NCI-H510A treated with DMSO at 0.1 percent for 48 hours (cell line): Measurements from ENCODE around the gene IRX6.

Source experiments
- DNase-seq: peaks from one replicate; lab custom pipeline; 2025; lab: John Stamatoyannopoulos, UW

IRX6 gene

GRCh38 chr16:55324285-55325079, 479 bp downstream of the IRX6 start:
- peak; percentile 0 for DNase-seq

GRCh38 chr16:55325080-55325447, 1.1 kb downstream of the IRX6 start:
- DNase-seq = no peak

- DNase-seq = no peak
Observed at GRCh38 chr16:55325458-55326109, 1.6 kb downstream of the IRX6 start.

DNA sequence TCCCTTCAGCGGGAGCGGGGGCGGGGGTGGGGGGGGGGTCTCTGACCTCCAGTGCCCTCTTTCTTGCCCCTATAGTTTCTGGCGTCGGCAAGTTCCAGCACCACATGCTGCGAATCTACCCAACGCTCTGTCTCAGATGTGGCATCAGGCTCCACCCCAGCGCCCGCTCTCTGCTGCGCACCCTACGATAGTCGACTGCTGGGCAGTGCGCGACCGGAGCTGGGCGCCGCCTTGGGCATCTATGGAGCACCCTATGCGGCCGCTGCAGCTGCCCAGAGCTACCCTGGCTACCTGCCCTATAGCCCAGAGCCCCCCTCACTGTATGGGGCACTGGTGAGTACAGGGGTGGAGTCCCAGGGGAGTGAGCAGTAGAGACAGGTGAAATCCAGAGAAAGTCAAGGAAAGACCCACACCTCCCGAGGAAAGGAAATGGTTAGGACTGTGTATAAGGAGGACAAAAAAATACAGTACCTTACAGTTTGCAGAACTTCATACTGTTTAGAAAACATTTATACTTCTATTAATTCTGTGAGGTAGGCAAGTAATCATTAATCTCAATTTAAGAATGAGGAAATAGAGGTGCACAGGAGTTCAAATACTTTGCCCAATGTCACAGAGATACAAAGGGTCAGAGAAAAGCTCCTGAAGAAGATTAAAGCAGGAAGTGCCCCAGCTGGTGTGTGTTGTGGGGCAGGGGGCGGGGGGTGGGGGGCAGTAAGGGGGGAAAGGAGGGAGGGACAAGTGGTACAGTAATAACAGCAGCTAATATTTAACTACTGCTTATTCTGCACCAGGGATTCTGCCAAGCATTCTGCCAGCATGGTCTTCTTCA, 2.5 kb downstream of the IRX6 start:
- no peak for DNase-seq

GRCh38 chr16:55328611-55329569, 4.9 kb downstream of the IRX6 start:
- no peak for DNase-seq

DNA sequence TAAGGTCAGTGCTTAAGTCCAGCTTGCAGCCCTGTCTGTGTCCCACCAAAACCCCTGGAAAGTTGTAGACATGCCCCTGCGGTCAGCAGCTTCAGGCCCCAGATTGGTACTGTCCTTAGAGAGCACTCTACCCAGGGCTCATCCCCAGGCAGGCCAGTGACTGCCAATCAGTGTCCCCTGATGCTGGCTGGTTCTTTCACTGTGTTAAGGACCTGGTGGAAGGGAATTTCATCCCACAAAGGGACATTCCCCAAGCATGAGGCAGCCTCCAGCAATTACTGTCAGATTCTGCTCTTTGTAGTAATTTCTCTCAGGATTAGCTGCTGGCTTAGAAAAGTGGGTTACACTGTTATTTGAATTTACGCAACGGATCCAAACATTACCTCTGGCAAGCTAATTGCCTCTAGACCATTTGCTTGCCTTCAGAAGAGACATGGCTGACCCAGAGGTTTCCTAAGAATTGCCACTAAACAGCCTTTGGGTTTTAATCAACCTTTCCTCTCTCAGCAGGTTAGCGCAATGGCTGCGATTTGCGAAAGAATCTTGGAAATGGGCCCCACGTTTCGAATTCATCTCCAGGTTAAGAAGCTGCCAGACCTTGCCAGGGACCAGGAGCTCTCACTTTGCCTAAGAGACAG, 5.9 kb downstream of the IRX6 start:
- DNase-seq = no peak

- no peak for DNase-seq
Observed at GRCh38 chr16:55330781-55331647, 7.0 kb downstream of the IRX6 start.

DNA sequence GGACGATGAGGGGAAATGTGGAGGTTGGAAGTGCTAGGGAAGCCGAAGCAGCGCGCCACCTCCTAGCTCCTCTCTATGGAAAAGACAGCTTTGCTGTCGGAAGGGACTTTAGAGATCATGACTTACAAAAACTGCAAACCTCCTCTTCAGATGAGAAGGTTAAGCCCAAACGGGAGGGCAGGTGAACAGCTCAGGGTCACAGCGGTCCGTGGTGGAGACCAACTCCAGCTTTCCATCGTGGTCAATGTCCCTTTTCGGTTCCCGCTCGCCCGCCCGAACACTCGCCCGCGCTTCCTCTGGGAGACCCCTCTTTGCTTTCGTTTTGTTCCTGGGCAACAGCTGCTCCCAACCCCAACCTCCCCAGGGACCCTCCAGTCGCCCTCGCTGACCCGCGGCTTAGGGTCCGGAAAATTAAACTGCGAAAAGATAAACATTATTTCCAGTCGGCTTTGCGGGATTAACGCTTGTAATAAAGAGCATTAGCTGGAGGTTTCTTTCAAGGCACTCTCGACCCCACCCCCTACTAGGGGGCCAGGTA, 7.7 kb downstream of the IRX6 start:
- DNase-seq = no peak

GRCh38 chr16:55333684-55334083, 9.7 kb downstream of the IRX6 start:
- DNase-seq = no peak

DNA sequence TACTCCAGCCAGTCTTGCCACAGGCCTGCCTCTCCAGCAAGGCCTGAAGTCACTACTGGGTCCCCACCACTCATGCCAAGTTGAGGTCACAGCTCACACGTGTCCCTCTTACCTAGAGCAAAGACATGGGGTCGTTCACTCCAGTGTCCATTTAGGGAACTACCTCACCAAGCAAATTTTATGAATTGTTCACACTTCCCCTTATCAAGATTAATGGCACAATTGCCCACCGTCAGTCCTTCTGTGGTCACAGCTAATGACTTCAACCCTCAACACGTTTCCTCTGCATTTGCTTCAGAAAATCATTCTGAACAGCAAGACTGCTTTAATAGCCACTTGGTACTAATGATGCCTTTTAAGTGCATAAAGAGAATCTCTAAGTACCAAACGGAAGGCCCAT, 14.6 kb downstream of the IRX6 start:
- no peak for DNase-seq

- no peak for DNase-seq
Observed at GRCh38 chr16:55340445-55340844, 16.4 kb downstream of the IRX6 start.

DNA sequence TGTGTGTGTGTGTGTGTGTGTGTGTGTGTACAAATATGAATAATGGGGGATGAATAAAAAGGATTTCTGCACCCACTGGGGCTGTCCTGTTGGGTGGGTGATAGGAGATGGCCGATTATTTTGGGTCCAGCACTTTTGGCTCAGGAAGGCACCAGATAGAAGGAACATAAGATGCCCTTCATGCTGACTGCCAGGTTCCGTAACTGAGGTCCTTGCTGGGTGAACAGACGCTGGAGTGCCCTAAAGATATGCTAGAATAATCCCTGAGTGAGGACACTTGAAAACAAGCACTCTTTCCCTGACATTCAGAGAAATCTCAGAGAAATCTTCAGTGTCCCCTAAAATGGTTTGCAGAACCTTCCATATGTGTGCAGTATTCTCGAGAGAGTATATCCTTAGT, 17.7 kb downstream of the IRX6 start:
- no peak for DNase-seq

DNA sequence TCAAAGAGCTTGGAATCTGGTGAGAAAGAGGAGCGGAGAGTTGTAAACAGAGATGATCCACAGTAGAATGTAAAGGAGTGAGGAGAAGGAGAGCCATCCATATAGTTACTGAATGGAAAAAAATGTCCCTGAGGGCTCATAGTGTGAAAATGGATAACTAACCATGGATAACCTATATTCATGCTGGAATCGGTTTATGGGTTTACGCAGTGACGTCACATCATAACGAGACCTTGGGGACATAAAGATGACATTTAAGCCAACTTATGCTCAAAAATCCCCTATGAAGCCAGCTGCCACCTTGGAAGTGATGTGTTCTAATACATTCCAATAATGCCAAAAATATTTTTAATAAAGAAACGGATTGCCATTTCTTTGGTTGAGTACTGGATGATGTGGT, 22.5 kb downstream of the IRX6 start:
- DNase-seq = no peak

- DNase-seq = no peak
Observed at GRCh38 chr16:55349867-55350266, 25.9 kb downstream of the IRX6 start.

DNA sequence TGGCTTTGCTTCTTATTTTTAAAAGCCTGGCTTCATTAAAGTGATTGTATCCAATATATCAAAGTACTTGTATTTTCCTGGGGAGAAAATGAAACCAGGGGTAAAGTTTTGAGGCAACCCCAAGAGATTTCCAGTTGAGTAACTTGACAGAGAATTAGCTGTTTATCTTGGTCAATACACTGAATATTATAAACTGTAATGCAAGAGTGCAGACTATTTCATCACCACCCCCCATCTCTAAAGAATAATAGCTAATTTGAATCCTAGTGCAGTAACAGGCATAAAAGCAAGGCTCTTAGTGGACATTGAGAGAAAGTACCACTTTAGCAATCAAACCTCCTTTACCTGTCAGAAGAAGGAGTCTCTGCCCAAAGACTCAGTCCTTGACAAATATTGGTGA, 27.0 kb downstream of the IRX6 start:
- DNase-seq = no peak

DNA sequence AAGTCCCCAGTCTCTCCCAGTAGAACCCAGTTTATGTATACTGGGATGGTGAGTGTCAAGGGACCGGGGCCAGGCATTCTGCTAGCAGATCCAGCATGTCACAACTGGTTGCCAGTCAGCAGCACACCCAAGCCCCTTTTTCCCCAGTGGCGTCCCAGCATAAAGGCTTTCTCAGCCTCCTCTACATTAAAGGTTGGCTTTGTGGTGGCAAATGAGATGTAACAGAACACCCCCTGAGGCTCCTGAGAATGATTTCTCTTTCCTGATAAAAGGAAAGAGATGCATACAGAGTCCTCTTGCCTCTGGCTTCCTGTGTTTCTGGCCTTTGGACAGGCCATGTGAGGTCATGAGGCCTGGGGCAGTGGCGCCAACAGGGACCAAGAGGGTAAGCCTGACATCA, 27.9 kb downstream of the IRX6 start:
- DNase-seq = no peak

- no peak for DNase-seq
Observed at GRCh38 chr16:55357241-55357640, 33.2 kb downstream of the IRX6 start.

- no peak for DNase-seq
Observed at GRCh38 chr16:55359946-55360345, 35.9 kb downstream of the IRX6 start.

DNA sequence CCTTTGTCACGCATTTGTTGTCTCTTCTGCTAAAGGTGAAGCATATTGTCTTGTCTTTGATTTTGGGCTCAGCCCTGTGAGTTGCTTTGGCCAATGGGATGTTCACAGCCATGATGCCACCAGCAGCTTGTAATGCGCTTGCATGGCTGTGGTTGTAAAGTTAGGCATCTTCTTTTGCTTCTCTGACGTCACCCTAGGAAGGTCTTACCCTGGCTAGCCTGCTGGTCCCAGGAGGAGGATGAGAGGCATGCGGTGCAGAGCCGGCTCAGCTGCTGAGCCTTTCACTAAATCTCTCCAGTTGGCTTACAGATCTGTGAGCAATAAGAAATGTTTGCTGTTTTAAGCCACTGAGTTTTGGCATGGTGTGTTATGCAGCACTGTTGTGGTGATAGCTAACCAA, 40.8 kb downstream of the IRX6 start:
- no peak for DNase-seq

DNA sequence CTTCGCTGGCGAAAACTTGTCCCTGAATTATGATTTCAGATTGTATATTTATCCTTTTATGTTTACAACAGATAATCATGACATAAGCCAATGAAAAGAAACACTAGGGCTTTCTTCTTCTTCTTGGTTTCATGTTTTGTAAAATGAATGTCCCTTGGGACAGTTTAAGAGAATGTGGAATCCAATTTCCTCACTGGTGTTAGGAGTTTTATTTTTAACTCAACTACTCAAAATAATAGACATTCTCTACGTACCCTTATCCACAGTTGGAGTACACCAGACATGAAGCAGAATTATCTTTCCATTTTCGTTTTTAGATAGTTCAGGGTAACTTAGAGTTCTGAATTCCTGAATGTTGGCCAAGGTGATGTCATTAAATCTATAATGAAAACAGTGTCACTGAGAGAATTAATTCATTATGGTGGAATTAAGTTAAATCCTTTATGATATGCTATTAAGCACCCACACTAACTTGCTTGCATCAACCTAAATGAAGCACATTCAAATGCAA, 43.4 kb downstream of the IRX6 start:
- DNase-seq = no peak
